SK-N-SH treated with all-trans-retinoic acid at 6 μM for 48 hours (cell line): Measurements from ENCODE around the gene SLC25A3.
"Not testable (repeated sequence)": the region's sequence is repeated elsewhere in the genome, so short reads cannot be mapped to it uniquely, and the experiment has no call there.

Experiments used
- ATAC-seq: fragments of 200-7000 bp; cut with Tn5 transposase; 3 replicates; pipeline ENCODE4 v1.9.1; 2020; ENCODE audit warnings: mild to moderate bottlenecking, moderate library complexity
- ARNTL ChIP-seq: fragments of 450-650 bp; formaldehyde crosslinking; IDR thresholded peaks from 2 replicates; pipeline ENCODE4 v1.5.0; 2020; ENCODE audit warnings: low read depth, mild to moderate bottlenecking, moderate library complexity, borderline replicate concordance
- BACH2 ChIP-seq: fragments of 250-450 bp; sonication (Bioruptor Pico); IDR thresholded peaks from 2 replicates; pipeline ENCODE4 v1.9.0; 2021; ENCODE audit warnings: mild to moderate bottlenecking, borderline replicate concordance
- CSDC2 ChIP-seq: fragments of 250-450 bp; sonication (Bioruptor Pico); IDR thresholded peaks from 2 replicates; pipeline ENCODE4 v1.5.0; 2020; ENCODE audit warnings: mild to moderate bottlenecking, moderate library complexity
- ESRRG ChIP-seq: fragments of 250-450 bp; sonication (Bioruptor Pico); IDR thresholded peaks from 2 replicates; pipeline ENCODE4 v1.6.1; 2021; ENCODE audit warnings: mild to moderate bottlenecking
- GLIS3 ChIP-seq: fragments of 250-450 bp; sonication (Bioruptor Pico); IDR thresholded peaks from 2 replicates; pipeline ENCODE4 v1.5.0; 2020; ENCODE audit warnings: mild to moderate bottlenecking, moderate library complexity
- ISL1 ChIP-seq: fragments of 250-450 bp; sonication (Bioruptor Pico); IDR thresholded peaks from 2 replicates; pipeline ENCODE4 v2.1.2; 2022; ENCODE audit warnings: mild to moderate bottlenecking, moderate library complexity
- OSR1 ChIP-seq: fragments of 250-450 bp; sonication (Bioruptor Pico); IDR thresholded peaks from 2 replicates; pipeline ENCODE4 v1.8.0; 2022; ENCODE audit warnings: moderate library complexity, mild to moderate bottlenecking, inconsistent platforms
- PATZ1 ChIP-seq: fragments of 250-450 bp; sonication (Bioruptor Pico); IDR thresholded peaks from 2 replicates; pipeline ENCODE4 v1.8.0; 2020; ENCODE audit warnings: mild to moderate bottlenecking, moderate library complexity, borderline replicate concordance
- POU6F1 ChIP-seq: fragments of 250-450 bp; sonication (Bioruptor Pico); IDR thresholded peaks from 2 replicates; pipeline ENCODE4 v1.8.0; 2021; ENCODE audit warnings: low read depth, mild to moderate bottlenecking, moderate library complexity, borderline replicate concordance
- RARB ChIP-seq: fragments of 250-450 bp; sonication (Bioruptor Pico); IDR thresholded peaks from 2 replicates; pipeline ENCODE4 v1.8.0; 2021; ENCODE audit warnings: mild to moderate bottlenecking, moderate library complexity
- SNAI2 ChIP-seq: fragments of 250-450 bp; sonication (Bioruptor Pico); IDR thresholded peaks from 2 replicates; pipeline ENCODE4 v1.5.0; 2020; ENCODE audit warnings: mild to moderate bottlenecking, moderate library complexity
- TCF4 ChIP-seq: fragments of 250-450 bp; sonication (Bioruptor Pico); IDR thresholded peaks from 2 replicates; pipeline ENCODE4 v1.8.0; 2021; ENCODE audit warnings: mild to moderate bottlenecking, moderate library complexity, borderline replicate concordance
- ZC3H10 ChIP-seq: fragments of 250-450 bp; sonication (Bioruptor Pico); IDR thresholded peaks from 2 replicates; pipeline ENCODE4 v1.5.1; 2021; ENCODE audit warnings: mild to moderate bottlenecking, moderate library complexity
- ZFP3 ChIP-seq: fragments of 250-450 bp; sonication (Bioruptor Pico); IDR thresholded peaks from 2 replicates; pipeline ENCODE4 v1.5.0; 2020; ENCODE audit warnings: mild to moderate bottlenecking, moderate library complexity
- ZFP30 ChIP-seq: fragments of 450-650 bp; formaldehyde crosslinking; IDR thresholded peaks from 2 replicates; pipeline ENCODE4 v1.5.0; 2022; ENCODE audit warnings: mild to moderate bottlenecking, moderate library complexity
- ZNF565 ChIP-seq: fragments of 450-650 bp; formaldehyde crosslinking; conservative IDR thresholded peaks from 2 replicates; pipeline ENCODE4 v1.5.0; 2020; ENCODE audit warnings: low read depth, mild to moderate bottlenecking, moderate library complexity
- ZNF70 ChIP-seq: fragments of 450-650 bp; formaldehyde crosslinking; IDR thresholded peaks from 2 replicates; pipeline ENCODE4 v1.5.0; 2020; ENCODE audit warnings: mild to moderate bottlenecking, moderate library complexity
- ZNF8 ChIP-seq: fragments of 450-650 bp; formaldehyde crosslinking; IDR thresholded peaks from 2 replicates; pipeline ENCODE4 v1.5.0; 2020; ENCODE audit warnings: mild to moderate bottlenecking, moderate library complexity
- TF ChIP-seq, protein P1 (sequence below): fragments of 250-450 bp; sonication (Bioruptor Pico); IDR thresholded peaks from 2 replicates; pipeline ENCODE4 v1.5.1; 2021; ENCODE audit warnings: mild to moderate bottlenecking, moderate library complexity
- TF ChIP-seq, protein P2 (sequence below): fragments of 250-450 bp; sonication (Bioruptor Pico); IDR thresholded peaks from 2 replicates; pipeline ENCODE4 v1.5.0; 2020; ENCODE audit warnings: mild to moderate bottlenecking, moderate library complexity

Gene SLC25A3

GRCh38 chr12:98575013-98575412, 18.5 kb upstream of the SLC25A3 start:
- no peak for ATAC-seq
- TF ChIP-seq ISL1 (CRISPR knock-in tag) (no peak), RARB (CRISPR knock-in tag) (no peak), OSR1 (no peak)

DNA sequence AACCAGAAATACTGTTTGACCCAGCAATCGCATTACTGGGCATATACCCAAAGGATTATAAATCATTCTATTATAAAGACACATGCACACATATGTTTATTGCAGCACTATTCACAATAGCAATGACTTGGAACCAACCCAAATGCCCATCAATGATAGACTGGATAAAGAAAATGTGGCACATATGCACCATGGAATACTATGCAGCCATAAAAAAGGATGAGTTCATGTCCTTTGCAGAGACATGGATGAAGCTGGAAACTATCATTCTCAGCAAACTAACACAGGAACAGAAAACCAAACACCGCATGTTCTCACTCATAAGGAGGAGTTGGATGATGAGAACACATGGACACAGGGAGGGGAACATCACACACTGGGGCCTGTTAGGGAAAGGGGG, 16.7 kb upstream of the SLC25A3 start:
- ATAC-seq = not testable (repeated sequence)

DNA sequence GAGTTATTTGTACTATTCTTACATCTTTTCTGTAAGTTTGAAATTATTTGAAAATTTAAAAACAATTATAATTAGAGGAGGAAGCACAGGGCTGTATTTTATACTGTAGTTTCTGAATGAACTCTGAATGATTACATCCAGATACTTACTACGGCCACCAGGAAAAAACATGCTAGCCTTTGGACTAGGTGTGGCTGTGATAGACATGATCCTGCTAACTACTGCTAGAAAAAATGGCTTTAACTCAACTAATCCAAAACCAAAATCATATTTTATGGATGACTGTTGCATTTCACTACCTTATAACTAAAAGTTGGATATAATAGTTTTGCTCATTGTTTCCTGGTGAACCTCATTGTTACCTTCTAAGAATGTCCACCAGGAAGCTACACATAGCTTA, 15.1 kb upstream of the SLC25A3 start:
- ATAC-seq = no peak
- TF ChIP-seq OSR1 = no peak
- TF ChIP-seq TCF4 (CRISPR knock-in tag) = no peak
- TF ChIP-seq ZFP30 = no peak
- no peak for TF ChIP-seq ZNF565 (CRISPR knock-in tag)
- no peak for TF ChIP-seq CSDC2 (CRISPR knock-in tag)
- TF ChIP-seq POU6F1 (CRISPR knock-in tag) = no peak
- no peak for TF ChIP-seq BACH2
- TF ChIP-seq, protein P1, sequence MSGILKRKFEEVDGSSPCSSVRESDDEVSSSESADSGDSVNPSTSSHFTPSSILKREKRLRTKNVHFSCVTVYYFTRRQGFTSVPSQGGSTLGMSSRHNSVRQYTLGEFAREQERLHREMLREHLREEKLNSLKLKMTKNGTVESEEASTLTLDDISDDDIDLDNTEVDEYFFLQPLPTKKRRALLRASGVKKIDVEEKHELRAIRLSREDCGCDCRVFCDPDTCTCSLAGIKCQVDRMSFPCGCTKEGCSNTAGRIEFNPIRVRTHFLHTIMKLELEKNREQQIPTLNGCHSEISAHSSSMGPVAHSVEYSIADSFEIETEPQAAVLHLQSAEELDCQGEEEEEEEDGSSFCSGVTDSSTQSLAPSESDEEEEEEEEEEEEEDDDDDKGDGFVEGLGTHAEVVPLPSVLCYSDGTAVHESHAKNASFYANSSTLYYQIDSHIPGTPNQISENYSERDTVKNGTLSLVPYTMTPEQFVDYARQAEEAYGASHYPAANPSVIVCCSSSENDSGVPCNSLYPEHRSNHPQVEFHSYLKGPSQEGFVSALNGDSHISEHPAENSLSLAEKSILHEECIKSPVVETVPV (CRISPR knock-in tag) = no peak
- no peak for TF ChIP-seq ZNF8 (CRISPR knock-in tag)
- no peak for TF ChIP-seq ARNTL (CRISPR knock-in tag)
- TF ChIP-seq GLIS3 = no peak
- no peak for TF ChIP-seq ZFP3 (CRISPR knock-in tag)
- no peak for TF ChIP-seq ZC3H10 (CRISPR knock-in tag)
- no peak for TF ChIP-seq ESRRG (CRISPR knock-in tag)
- no peak for TF ChIP-seq PATZ1 (CRISPR knock-in tag)
- no peak for TF ChIP-seq RARB (CRISPR knock-in tag)
- TF ChIP-seq ZNF70 (CRISPR knock-in tag) = no peak
- TF ChIP-seq, protein P2, sequence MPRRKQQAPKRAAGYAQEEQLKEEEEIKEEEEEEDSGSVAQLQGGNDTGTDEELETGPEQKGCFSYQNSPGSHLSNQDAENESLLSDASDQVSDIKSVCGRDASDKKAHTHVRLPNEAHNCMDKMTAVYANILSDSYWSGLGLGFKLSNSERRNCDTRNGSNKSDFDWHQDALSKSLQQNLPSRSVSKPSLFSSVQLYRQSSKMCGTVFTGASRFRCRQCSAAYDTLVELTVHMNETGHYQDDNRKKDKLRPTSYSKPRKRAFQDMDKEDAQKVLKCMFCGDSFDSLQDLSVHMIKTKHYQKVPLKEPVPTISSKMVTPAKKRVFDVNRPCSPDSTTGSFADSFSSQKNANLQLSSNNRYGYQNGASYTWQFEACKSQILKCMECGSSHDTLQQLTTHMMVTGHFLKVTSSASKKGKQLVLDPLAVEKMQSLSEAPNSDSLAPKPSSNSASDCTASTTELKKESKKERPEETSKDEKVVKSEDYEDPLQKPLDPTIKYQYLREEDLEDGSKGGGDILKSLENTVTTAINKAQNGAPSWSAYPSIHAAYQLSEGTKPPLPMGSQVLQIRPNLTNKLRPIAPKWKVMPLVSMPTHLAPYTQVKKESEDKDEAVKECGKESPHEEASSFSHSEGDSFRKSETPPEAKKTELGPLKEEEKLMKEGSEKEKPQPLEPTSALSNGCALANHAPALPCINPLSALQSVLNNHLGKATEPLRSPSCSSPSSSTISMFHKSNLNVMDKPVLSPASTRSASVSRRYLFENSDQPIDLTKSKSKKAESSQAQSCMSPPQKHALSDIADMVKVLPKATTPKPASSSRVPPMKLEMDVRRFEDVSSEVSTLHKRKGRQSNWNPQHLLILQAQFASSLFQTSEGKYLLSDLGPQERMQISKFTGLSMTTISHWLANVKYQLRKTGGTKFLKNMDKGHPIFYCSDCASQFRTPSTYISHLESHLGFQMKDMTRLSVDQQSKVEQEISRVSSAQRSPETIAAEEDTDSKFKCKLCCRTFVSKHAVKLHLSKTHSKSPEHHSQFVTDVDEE = no peak

GRCh38 chr12:98578821-98579220, 14.7 kb upstream of the SLC25A3 start:
- no peak for ATAC-seq
- TF ChIP-seq SNAI2 (CRISPR knock-in tag) (no peak), POU6F1 (CRISPR knock-in tag) (no peak), ARNTL (CRISPR knock-in tag) (no peak), ZFP30 (no peak)
- TF ChIP-seq, protein P2 = no peak
